ACC112 (cell line): ENCODE results near the gene PRKN.

Experiments
- H2AFZ ChIP-seq: fragments of 200-600 bp; sonication (generic); one replicate; pipeline ENCODE4 v1.6.0; 2017; ENCODE audit warnings: antibody characterized with exemption, low read length; ENCODE audit not compliant: unreplicated experiment
- H3K27ac ChIP-seq: fragments of 200-600 bp; sonication (generic); 2 replicates; pipeline ENCODE4 v1.5.1; 2014; ENCODE audit warnings: low read depth, mild to moderate bottlenecking, antibody characterized with exemption, low read length, moderate library complexity
- H3K27me3 ChIP-seq: fragments of 200-600 bp; sonication (generic); 2 replicates; pipeline ENCODE4 v1.6.1; 2014; ENCODE audit warnings: mild to moderate bottlenecking, antibody characterized with exemption, low read length, moderate library complexity, mixed read lengths; ENCODE audit not compliant: insufficient read depth
- H3K36me3 ChIP-seq: fragments of 200-600 bp; sonication (generic); 2 replicates; pipeline ENCODE4 v1.6.1; 2016; ENCODE audit warnings: mild to moderate bottlenecking, antibody characterized with exemption, low read length, moderate library complexity, mixed read lengths; ENCODE audit not compliant: insufficient read depth
- H3K4me1 ChIP-seq: fragments of 200-600 bp; sonication (generic); one replicate; pipeline ENCODE4 v1.6.1; 2016; ENCODE audit warnings: low read length, mixed read lengths; ENCODE audit not compliant: insufficient read depth, unreplicated experiment, control insufficient read depth
- H3K4me3 ChIP-seq: fragments of 200-600 bp; sonication (generic); 2 replicates; pipeline ENCODE4 v1.5.1; 2014; ENCODE audit warnings: mild to moderate bottlenecking, low read depth, low read length
- H3K79me2 ChIP-seq: fragments of 200-600 bp; sonication (generic); one replicate; pipeline ENCODE4 v1.6.0; 2016; ENCODE audit warnings: low read length; ENCODE audit not compliant: control insufficient read depth, unreplicated experiment, insufficient read depth

The PRKN gene

DNA sequence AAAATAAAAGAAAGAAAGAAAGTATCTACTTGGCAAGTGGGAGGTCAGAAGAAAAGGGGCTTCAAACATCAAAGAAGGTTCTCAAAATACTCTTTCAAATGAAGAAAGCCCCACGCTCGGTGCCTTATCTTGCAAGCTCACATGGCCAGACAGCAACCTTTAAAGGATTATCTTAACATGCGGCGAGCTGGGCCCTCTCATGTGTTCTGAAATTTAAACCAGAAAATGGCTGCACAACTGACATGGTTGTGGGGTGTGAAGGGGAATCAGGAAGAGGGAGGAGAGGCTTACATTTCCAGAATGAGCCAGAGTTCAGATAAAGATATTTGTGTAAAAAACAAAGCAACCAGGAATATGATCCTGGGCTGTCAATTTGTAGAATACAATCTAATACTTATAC, 363.1 kb downstream of the PRKN start:
- Histone ChIP-seq H3K4me3 (no peak overlapping the region), H2AFZ (no peak overlapping the region), H3K36me3 (no peaks in the 10 kb centered on the region), H3K4me1 (no peaks in the 10 kb centered on the region), H3K27ac (no peak overlapping the region), H3K27me3 (no peaks in the 10 kb centered on the region), H3K79me2 (no peaks in the 10 kb centered on the region)

DNA sequence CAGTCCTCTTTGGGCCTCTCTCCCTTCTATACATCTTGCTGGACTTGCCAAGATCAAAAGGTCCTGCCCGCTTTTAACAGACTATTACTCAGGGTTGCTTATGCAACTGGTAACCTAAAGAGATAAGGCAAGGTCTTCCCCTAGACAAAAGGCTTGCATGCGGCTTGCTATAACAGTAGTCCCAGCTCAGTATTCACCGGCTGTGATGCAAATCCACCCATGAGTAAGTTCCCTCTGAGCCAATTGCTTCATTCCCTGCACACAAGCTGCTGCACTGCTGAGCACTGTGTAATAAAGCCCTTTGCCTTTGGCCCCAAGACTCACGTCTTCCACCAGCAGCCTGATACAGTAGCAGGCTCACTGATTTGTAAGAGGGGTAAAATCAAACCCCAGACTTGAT, 363.8 kb downstream of the PRKN start:
- Histone ChIP-seq H3K4me1 (no peaks in the 10 kb centered on the region), H3K27ac (no peak overlapping the region), H3K4me3 (no peak overlapping the region), H2AFZ (no peak overlapping the region), H3K27me3 (no peaks in the 10 kb centered on the region), H3K79me2 (no peaks in the 10 kb centered on the region), H3K36me3 (no peaks in the 10 kb centered on the region)

GRCh38 chr6:162360901-162361567, 366.5 kb downstream of the PRKN start:
- Histone ChIP-seq H3K4me3 (no peak overlapping the region), H3K4me1 (no peaks in the 10 kb centered on the region), H3K36me3 (no peaks in the 10 kb centered on the region), H3K79me2 (no peaks in the 10 kb centered on the region), H2AFZ (no peak overlapping the region), H3K27ac (no peak overlapping the region), H3K27me3 (no peaks in the 10 kb centered on the region)

DNA sequence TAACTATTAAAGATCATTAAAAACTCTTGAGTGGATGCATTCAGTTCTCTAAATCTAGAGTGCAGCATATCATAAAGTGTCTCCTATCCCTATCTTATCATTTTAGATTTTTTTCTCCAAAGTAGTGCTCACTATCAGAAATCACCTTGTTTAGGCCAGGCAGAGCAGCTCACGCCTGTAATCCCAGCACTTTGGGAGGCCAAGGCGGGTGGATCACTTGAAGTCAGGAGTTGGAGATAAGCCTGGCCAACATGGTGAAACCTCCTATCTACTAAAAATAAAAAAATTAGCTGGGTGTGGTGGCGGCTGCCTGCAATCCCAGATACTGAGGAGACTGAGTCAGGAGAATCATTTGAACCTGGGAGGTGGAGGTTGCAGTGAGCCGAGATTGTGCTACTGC, 368.9 kb downstream of the PRKN start:
- Histone ChIP-seq H3K4me1 (no peaks in the 10 kb centered on the region), H3K4me3 (no peak overlapping the region), H2AFZ (no peak overlapping the region), H3K36me3 (no peaks in the 10 kb centered on the region), H3K79me2 (no peaks in the 10 kb centered on the region), H3K27ac (no peak overlapping the region), H3K27me3 (no peaks in the 10 kb centered on the region)

GRCh38 chr6:162345051-162345511, 382.5 kb downstream of the PRKN start:
- no peaks in the 10 kb centered on the region for H3K36me3 ChIP-seq
- H3K4me1 ChIP-seq = peaks cover 3% of the 10 kb centered on the region
- H2AFZ ChIP-seq = no peak overlapping the region
- no peak overlapping the region for H3K4me3 ChIP-seq
- no peak overlapping the region; the same call in 1 of the 2 replicates for H3K27ac ChIP-seq
- no peaks in the 10 kb centered on the region for H3K27me3 ChIP-seq
- H3K79me2 ChIP-seq = no peaks in the 10 kb centered on the region

GRCh38 chr6:162344646-162345010, 382.9 kb downstream of the PRKN start:
- H3K27ac ChIP-seq = no peak overlapping the region; the same call in 1 of the 2 replicates
- H3K36me3 ChIP-seq = no peaks in the 10 kb centered on the region
- H3K27me3 ChIP-seq = no peaks in the 10 kb centered on the region
- H3K4me1 ChIP-seq = peaks cover 3% of the 10 kb centered on the region
- H3K79me2 ChIP-seq = no peaks in the 10 kb centered on the region
- no peak overlapping the region for H3K4me3 ChIP-seq
- H2AFZ ChIP-seq = no peak overlapping the region

DNA sequence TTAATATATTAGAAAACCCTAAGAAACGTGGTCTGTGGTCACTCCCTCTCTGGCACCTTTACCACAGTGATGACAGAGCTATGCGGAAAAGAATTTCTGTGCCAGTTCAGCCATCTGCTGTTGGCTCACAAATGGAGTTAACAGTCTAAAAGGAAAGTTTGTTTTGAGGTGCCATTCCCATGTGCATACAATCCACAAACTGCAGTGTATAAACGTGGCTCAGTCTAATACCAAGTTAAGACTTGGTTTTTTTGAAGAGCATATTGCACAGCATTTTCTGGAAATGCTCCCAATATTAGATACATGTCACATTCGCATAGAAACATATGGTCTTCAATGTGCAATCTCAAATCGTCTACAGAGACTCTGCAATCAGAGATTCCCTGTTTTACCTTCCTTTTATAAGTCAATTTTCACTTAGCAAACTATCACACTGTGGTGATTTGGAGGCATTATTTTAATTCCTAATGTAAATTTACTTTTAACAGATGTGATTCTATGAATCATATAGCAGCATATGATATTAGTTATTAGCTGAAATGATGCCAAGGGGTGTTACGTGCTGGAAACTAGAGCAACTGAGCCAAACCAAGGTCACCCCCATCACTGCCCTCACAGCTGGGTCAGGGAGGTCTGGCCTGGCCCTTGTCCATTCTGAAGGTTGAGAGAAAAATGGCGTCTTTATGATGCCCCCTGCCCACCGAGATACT, 383.5 kb downstream of the PRKN start:
- Histone ChIP-seq H2AFZ (no peak overlapping the region), H3K79me2 (no peaks in the 10 kb centered on the region), H3K4me1 (peaks cover 3% of the 10 kb centered on the region), H3K27me3 (no peaks in the 10 kb centered on the region), H3K27ac (no peak overlapping the region), H3K4me3 (no peak overlapping the region), H3K36me3 (no peaks in the 10 kb centered on the region)

- Histone ChIP-seq H2AFZ (no peak overlapping the region), H3K27ac (no peak overlapping the region), H3K36me3 (no peaks in the 10 kb centered on the region), H3K4me1 (peaks cover 3% of the 10 kb centered on the region), H3K27me3 (no peaks in the 10 kb centered on the region), H3K4me3 (no peak overlapping the region), H3K79me2 (no peaks in the 10 kb centered on the region)
Measured at GRCh38 chr6:162343198-162343935, 384.2 kb downstream of the PRKN start.

GRCh38 chr6:162337412-162337811, 390.2 kb downstream of the PRKN start:
- no peaks in the 10 kb centered on the region for H3K36me3 ChIP-seq
- no peak overlapping the region for H3K27ac ChIP-seq
- H2AFZ ChIP-seq = no peak overlapping the region
- H3K4me3 ChIP-seq = no peak overlapping the region
- H3K79me2 ChIP-seq = no peaks in the 10 kb centered on the region
- no peaks in the 10 kb centered on the region for H3K4me1 ChIP-seq
- no peaks in the 10 kb centered on the region for H3K27me3 ChIP-seq

DNA sequence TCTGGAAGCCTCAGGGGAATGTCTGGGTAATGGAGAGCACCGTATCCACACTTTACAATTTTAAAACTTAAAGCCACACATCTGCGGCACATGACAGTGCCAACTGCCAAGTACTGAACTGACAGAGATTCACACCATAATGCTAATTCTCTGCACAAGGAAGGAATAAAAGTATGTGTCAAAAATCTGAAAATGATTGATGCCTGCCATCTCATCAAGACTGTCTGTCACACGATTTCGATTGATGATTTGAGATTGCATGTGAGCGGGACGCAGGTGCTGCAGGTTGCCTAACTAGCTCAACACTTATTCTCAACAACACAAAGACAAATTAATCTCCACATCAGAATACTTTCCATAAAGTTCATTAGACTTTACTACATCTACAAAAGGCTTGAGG, 391.2 kb downstream of the PRKN start:
- Histone ChIP-seq H3K36me3 (no peaks in the 10 kb centered on the region), H3K27ac (no peak overlapping the region), H3K4me3 (no peak overlapping the region), H3K79me2 (no peaks in the 10 kb centered on the region), H3K27me3 (no peaks in the 10 kb centered on the region), H3K4me1 (no peaks in the 10 kb centered on the region), H2AFZ (no peak overlapping the region)
